ENCODE measurements around the gene EDN3. TPM values are rescaled to one million over a fixed set of nuclear protein-coding genes. Genes with fewer than 3 reads are reported as not detected.

Gene EDN3
- polyA plus RNA-seq, 1 donor from 2014 or later, result 0.50 TPM

DNA sequence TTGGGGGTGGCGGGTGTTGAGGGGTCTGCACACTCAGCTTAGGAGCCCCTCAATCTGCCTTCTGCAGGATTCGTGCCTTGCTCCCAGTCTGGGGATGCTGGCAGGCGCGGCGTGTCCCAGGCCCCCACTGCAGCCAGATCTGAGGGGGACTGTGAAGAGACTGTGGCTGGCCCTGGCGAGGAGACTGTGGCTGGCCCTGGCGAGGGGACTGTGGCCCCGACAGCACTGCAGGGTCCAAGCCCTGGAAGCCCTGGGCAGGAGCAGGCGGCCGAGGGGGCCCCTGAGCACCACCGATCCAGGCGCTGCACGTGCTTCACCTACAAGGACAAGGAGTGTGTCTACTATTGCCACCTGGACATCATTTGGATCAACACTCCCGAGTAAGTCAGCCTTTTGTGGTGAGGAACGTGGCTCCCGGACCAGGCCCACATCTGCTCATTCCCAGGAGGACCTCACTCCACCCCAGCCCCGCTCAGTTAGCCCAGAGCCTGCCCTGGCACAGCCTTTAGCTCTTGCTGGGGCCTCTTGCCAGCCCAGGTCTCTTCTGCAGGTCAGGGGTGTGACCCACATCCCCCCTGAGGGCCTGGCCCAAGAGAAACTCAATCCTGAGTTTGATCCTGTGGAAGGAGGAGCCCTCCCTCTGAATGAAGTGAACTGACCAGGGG is 1.1 kb downstream of the EDN3 start:
- Histone ChIP-seq H3K27ac (ENCODE audit: low read length) (no peak overlapping the region), H2AFZ (ENCODE audit: low read depth, low read length) (no peak overlapping the region), H3K9me2 (ENCODE audit: insufficient read depth, low read length) (no peaks in the 10 kb centered on the region), H3K9me3 (ENCODE audit: low read length) (no peaks in the 10 kb centered on the region), H3K4me2 (ENCODE audit: low read length) (no peak overlapping the region), H3K4me3 (ENCODE audit: low read length) (no peak overlapping the region), H3K36me3 (ENCODE audit: insufficient read depth, low read length) (no peaks in the 10 kb centered on the region), H3F3A (ENCODE audit: insufficient read depth, low read length, poor library complexity, severe bottlenecking) (no peaks in the 10 kb centered on the region), H3K9ac (ENCODE audit: low read length) (no peak overlapping the region), H3K27me3 (ENCODE audit: insufficient read depth, low read depth, low read length) (peaks cover 36% of the 10 kb centered on the region), H4K20me1 (ENCODE audit: insufficient read depth) (no peaks in the 10 kb centered on the region), H3K79me2 (replicated peaks; ENCODE audit: insufficient read depth, low read length) (no peaks in the 10 kb centered on the region)
- TF ChIP-seq MXI1 (conservative IDR thresholded peaks at IDR 0.05; ENCODE audit: poor library complexity, severe bottlenecking) (no peak), POLR2AphosphoS5 (IDR thresholded peaks at IDR 0.05) (no peak), EP300 (conservative IDR thresholded peaks at IDR 0.05; ENCODE audit: poor library complexity, severe bottlenecking) (no peak)
- TF ChIP-seq, protein P1, sequence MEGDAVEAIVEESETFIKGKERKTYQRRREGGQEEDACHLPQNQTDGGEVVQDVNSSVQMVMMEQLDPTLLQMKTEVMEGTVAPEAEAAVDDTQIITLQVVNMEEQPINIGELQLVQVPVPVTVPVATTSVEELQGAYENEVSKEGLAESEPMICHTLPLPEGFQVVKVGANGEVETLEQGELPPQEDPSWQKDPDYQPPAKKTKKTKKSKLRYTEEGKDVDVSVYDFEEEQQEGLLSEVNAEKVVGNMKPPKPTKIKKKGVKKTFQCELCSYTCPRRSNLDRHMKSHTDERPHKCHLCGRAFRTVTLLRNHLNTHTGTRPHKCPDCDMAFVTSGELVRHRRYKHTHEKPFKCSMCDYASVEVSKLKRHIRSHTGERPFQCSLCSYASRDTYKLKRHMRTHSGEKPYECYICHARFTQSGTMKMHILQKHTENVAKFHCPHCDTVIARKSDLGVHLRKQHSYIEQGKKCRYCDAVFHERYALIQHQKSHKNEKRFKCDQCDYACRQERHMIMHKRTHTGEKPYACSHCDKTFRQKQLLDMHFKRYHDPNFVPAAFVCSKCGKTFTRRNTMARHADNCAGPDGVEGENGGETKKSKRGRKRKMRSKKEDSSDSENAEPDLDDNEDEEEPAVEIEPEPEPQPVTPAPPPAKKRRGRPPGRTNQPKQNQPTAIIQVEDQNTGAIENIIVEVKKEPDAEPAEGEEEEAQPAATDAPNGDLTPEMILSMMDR (IDR thresholded peaks at IDR 0.05; ENCODE audit: poor library complexity, severe bottlenecking), result no peak

DNA sequence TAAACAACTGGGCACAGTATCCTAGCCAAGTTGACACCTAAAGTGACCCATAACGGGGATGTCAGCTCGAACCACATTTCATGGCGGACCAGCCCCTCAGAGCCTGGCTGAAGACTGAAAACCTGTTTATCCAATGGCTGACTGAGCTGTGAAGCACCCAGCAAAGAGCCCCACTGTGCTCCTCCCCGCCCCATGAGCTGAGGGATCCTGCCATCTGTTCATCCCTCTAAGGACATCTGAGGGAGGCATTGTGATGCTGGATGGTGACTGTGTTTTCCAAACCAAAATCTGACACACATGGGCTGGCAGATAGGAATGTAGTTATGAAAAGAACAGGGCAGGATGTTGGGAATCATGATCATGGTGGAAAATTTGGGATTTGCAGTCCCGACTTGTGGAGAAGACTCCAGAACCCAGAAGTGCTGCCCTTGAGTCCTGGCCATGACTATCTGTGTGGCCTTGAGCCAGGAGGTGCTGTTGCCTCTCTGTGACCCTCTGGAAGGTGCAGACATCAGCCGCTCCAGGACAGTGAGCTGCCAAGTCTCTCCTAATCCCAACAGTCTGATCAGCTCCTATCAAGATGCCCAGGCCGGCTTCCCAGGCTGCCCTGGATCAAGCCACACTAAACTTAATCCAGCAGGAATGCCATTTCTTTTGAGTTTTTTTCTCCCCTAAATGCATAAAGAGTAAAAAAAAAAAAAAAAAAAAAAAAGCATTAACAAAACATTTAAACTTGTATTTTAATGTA is 5.7 kb downstream of the EDN3 start:
- H3K9ac ChIP-seq (ENCODE audit: low read length), result no peak overlapping the region
- no peaks in the 10 kb centered on the region for H3K36me3 ChIP-seq (ENCODE audit: insufficient read depth, low read length)
- H2AFZ ChIP-seq (ENCODE audit: low read depth, low read length), result no peak overlapping the region
- no peaks in the 10 kb centered on the region for H3F3A ChIP-seq (ENCODE audit: insufficient read depth, low read length, poor library complexity, severe bottlenecking)
- TF ChIP-seq SMC3 (conservative IDR thresholded peaks at IDR 0.05; ENCODE audit: poor library complexity) (no peak), MXI1 (conservative IDR thresholded peaks at IDR 0.05; ENCODE audit: poor library complexity, severe bottlenecking) (no peak), RAD21 (conservative IDR thresholded peaks at IDR 0.05) (no peak), EZH2 (IDR thresholded peaks at IDR 0.05; ENCODE audit: borderline replicate concordance, insufficient read depth, low read length, poor library complexity, severe bottlenecking) (no peak)
- TF ChIP-seq, protein P1 (IDR thresholded peaks at IDR 0.05; ENCODE audit: poor library complexity, severe bottlenecking), result no peak
- H3K27me3 ChIP-seq (ENCODE audit: insufficient read depth, low read depth, low read length), result peaks cover 11% of the 10 kb centered on the region
- H3K9me2 ChIP-seq (ENCODE audit: insufficient read depth, low read length), result no peaks in the 10 kb centered on the region
- H3K4me3 ChIP-seq (ENCODE audit: low read length), result no peak overlapping the region
- H3K27ac ChIP-seq (ENCODE audit: low read length), result no peak overlapping the region
- no peaks in the 10 kb centered on the region for H3K9me3 ChIP-seq (ENCODE audit: low read length)
- H3K4me2 ChIP-seq (ENCODE audit: low read length), result no peak overlapping the region
- no peaks in the 10 kb centered on the region for H4K20me1 ChIP-seq (ENCODE audit: insufficient read depth)
- H3K79me2 ChIP-seq (replicated peaks; ENCODE audit: insufficient read depth, low read length), result no peaks in the 10 kb centered on the region

DNA sequence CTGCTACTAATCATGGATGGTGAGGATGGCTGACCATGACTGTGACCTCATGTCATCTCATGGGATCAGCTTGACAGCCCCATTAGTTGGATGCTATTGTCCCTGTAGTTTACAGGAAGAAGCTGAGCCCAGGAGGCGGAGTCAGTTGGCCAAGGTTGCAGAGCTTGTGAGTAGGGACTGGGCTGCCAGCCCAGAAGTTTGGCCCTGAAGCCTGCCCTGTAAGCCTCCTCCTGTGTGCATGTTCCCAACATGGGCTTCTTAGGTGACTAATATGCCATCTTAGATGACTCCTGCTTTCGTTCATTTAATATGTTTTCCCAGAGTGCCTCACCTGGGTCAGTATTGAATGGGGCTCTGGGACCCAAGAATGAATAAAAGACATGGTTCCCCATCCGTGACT is 6.9 kb downstream of the EDN3 start:
- Histone ChIP-seq H3K4me2 (ENCODE audit: low read length) (no peak overlapping the region), H3K27me3 (ENCODE audit: insufficient read depth, low read depth, low read length) (no peaks in the 10 kb centered on the region), H3K9me2 (ENCODE audit: insufficient read depth, low read length) (no peaks in the 10 kb centered on the region), H3K79me2 (replicated peaks; ENCODE audit: insufficient read depth, low read length) (no peaks in the 10 kb centered on the region), H3F3A (ENCODE audit: insufficient read depth, low read length, poor library complexity, severe bottlenecking) (no peaks in the 10 kb centered on the region), H3K9ac (ENCODE audit: low read length) (no peak overlapping the region), H3K27ac (ENCODE audit: low read length) (no peak overlapping the region), H2AFZ (ENCODE audit: low read depth, low read length) (no peak overlapping the region), H3K4me3 (ENCODE audit: low read length) (no peak overlapping the region), H4K20me1 (ENCODE audit: insufficient read depth) (no peaks in the 10 kb centered on the region), H3K9me3 (ENCODE audit: low read length) (no peaks in the 10 kb centered on the region), H3K36me3 (ENCODE audit: insufficient read depth, low read length) (no peaks in the 10 kb centered on the region)
- TF ChIP-seq TAF1 (IDR thresholded peaks at IDR 0.05; ENCODE audit: low read depth) (no peak), EZH2 (IDR thresholded peaks at IDR 0.05; ENCODE audit: borderline replicate concordance, insufficient read depth, low read length, poor library complexity, severe bottlenecking) (no peak), SMC3 (conservative IDR thresholded peaks at IDR 0.05; ENCODE audit: poor library complexity) (no peak), REST (IDR thresholded peaks at IDR 0.05; ENCODE audit: borderline replicate concordance) (no peak), MXI1 (conservative IDR thresholded peaks at IDR 0.05; ENCODE audit: poor library complexity, severe bottlenecking) (no peak), RAD21 (conservative IDR thresholded peaks at IDR 0.05) (no peak), POLR2AphosphoS5 (IDR thresholded peaks at IDR 0.05) (no peak), EP300 (conservative IDR thresholded peaks at IDR 0.05; ENCODE audit: poor library complexity, severe bottlenecking) (no peak)
- TF ChIP-seq, protein P1 (IDR thresholded peaks at IDR 0.05; ENCODE audit: poor library complexity, severe bottlenecking), result no peak
